Embryonic facial prominence (tissue), 1 donor: Measurements from ENCODE around the gene MEF2A.

Experiments used
- DNase-seq: peaks from one replicate; pipeline ENCODE4 v3.0.0-alpha.2; 2016; ENCODE audit errors: extremely low spot score

MEF2A gene

GRCh38 chr15:99763827-99764226, 198.0 kb downstream of the MEF2A start:
- no peak for DNase-seq

- no peak for DNase-seq
Measured at GRCh38 chr15:99764522-99764921, 198.7 kb downstream of the MEF2A start.
